ENCODE data around the gene RRP1B. TPM values are rescaled to one million over a fixed set of nuclear protein-coding genes. Genes with fewer than 3 reads are reported as not detected.
A peak's percentile ranks its signal among the peaks of the same experiment; 100 is the strongest.

RRP1B gene
- total and polyA plus RNA-seq, 12 donors = 5.0 to 11.3 (median 8.4) TPM

- DNase-seq (no peak), ATAC-seq (no peak)
- intact Hi-C loops (cut with DNase I) = loop anchor here in 3 of 10 donors (10.0 kb wide), 2 partner anchors 60 to 770 kb away; partner anchors contain the start of gene NDUFV3 (in 1 of the 3)
- Histone ChIP-seq H3K4me1 (peaks cover 0 to 33% (median 21%) of the 10 kb centered on the region in 9 donors), H3K36me3 (peaks cover 0 to 46% (median 6%) of the 10 kb centered on the region in 9 donors), H3K27ac (peak overlapping the region in 1 of 10 donors; percentile 2), H3K27me3 (no peaks in the 10 kb centered on the region), H3K4me3 (no peak overlapping the region), H3K9me3 (peaks cover 0 to 6% (median 0%) of the 10 kb centered on the region in 11 donors)
- 26 to 28% methylated on average over 4 of the region's 4 CpGs for WGBS, 2 donors
- no peak for TF ChIP-seq CTCF (IDR thresholded peaks at IDR 0.05)
These were observed 5.0 kb downstream of the RRP1B start for GRCh38 chr21:43664358-43664757.

- intact Hi-C loops (cut with DNase I) = loop anchor here in 3 of 10 donors (10.0 kb wide), 2 partner anchors 59 to 771 kb away; partner anchors contain the start of gene NDUFV3 (in 1 of the 3)
- H3K4me3 ChIP-seq = no peak overlapping the region
- DNase-seq (no peak), ATAC-seq (no peak)
- H3K27ac ChIP-seq = no peak overlapping the region
- peaks cover 0 to 6% (median 0%) of the 10 kb centered on the region in 11 donors for H3K9me3 ChIP-seq
- peaks cover 0 to 61% (median 20%) of the 10 kb centered on the region in 9 donors for H3K36me3 ChIP-seq
- WGBS, 2 donors = 95 to 96% methylated on average over 4 of the region's 4 CpGs
- H3K27me3 ChIP-seq = no peaks in the 10 kb centered on the region
- TF ChIP-seq CTCF (IDR thresholded peaks at IDR 0.05) = no peak
- H3K4me1 ChIP-seq = peaks cover 0 to 24% (median 12%) of the 10 kb centered on the region in 9 donors
These were observed 6.5 kb downstream of the RRP1B start for GRCh38 chr21:43665879-43666278.

GRCh38 chr21:43667191-43667904 lies 8.0 kb downstream of the RRP1B start:
- H3K4me3 ChIP-seq = no peak overlapping the region
- peaks cover 0 to 15% (median 8%) of the 10 kb centered on the region in 9 donors for H3K4me1 ChIP-seq
- TF ChIP-seq CTCF (IDR thresholded peaks at IDR 0.05) = no peak
- no peak for DNase-seq
- peaks cover 0 to 67% (median 27%) of the 10 kb centered on the region in 9 donors for H3K36me3 ChIP-seq
- WGBS, 2 donors = 94% methylated on average over 7 of the region's 7 CpGs
- ATAC-seq = no peak
- no peak overlapping the region for H3K27ac ChIP-seq
- H3K9me3 ChIP-seq = peaks cover 0 to 6% (median 0%) of the 10 kb centered on the region in 11 donors
- H3K27me3 ChIP-seq = no peaks in the 10 kb centered on the region
- intact Hi-C loops (cut with DNase I) = loop anchor here in 3 of 10 donors (10.0 kb wide), 2 partner anchors 57 to 773 kb away; partner anchors contain the start of gene NDUFV3 (in 1 of the 3)

GRCh38 chr21:43669828-43670605 lies 10.7 kb downstream of the RRP1B start:
- Histone ChIP-seq H3K4me1 (peaks cover 0 to 5% (median 0%) of the 10 kb centered on the region in 9 donors), H3K9me3 (peaks cover 0 to 6% (median 0%) of the 10 kb centered on the region in 11 donors), H3K36me3 (peaks cover 0 to 72% (median 30%) of the 10 kb centered on the region in 9 donors), H3K27me3 (no peaks in the 10 kb centered on the region), H3K4me3 (no peak overlapping the region), H3K27ac (no peak overlapping the region)
- TF ChIP-seq CTCF (IDR thresholded peaks at IDR 0.05) = no peak
- no peak for DNase-seq
- no peak for ATAC-seq
- intact Hi-C loops (cut with DNase I) = loop anchor here in 4 of 10 donors (10.0 kb wide), 2 partner anchors 55 to 775 kb away; partner anchors contain the start of gene NDUFV3 (in 1 of the 4)
- WGBS, 2 donors = 89 to 94% methylated on average over 20 of the region's 20 CpGs
